GM18505 (cell line): Measurements from ENCODE around the gene LORICRIN.

Experiments used
- ATAC-seq: cut with Tn5 transposase; IDR thresholded peaks from one replicate; pipeline ENCODE4 v1.9.1; 2021; ENCODE audit not compliant: unreplicated experiment
- POLR2A ChIP-seq: IDR thresholded peaks from 4 replicates; pipeline ENCODE4 v1.6.1; 2011; ENCODE audit warnings: borderline replicate concordance; ENCODE audit not compliant: insufficient read depth, insufficient read length; ENCODE audit errors: extremely low read depth

LORICRIN gene

GRCh38 chr1:153293851-153294250, 34.4 kb downstream of the LORICRIN start:
- ATAC-seq = no peak
- TF ChIP-seq POLR2A = no peak

- no peak for ATAC-seq
- TF ChIP-seq POLR2A = no peak
Observed at GRCh38 chr1:153302308-153302707, 42.8 kb downstream of the LORICRIN start.

- TF ChIP-seq POLR2A = no peak
Observed at GRCh38 chr1:153305682-153306081, 46.2 kb downstream of the LORICRIN start.

GRCh38 chr1:153306303-153307220, 47.1 kb downstream of the LORICRIN start:
- ATAC-seq = no peak
- TF ChIP-seq POLR2A = no peak

More at GRCh38 chr1:153305682-153306081, 46.2 kb downstream of the LORICRIN start:
- no peak for ATAC-seq

GRCh38 chr1:153307221-153307600, 47.7 kb downstream of the LORICRIN start:
- TF ChIP-seq POLR2A = no peak
- ATAC-seq = no peak

GRCh38 chr1:153308540-153308939, 49.1 kb downstream of the LORICRIN start:
- TF ChIP-seq POLR2A = no peak
- ATAC-seq = no peak

- no peak for TF ChIP-seq POLR2A
- ATAC-seq = no peak
Observed at GRCh38 chr1:153309441-153309840, 50.0 kb downstream of the LORICRIN start.

GRCh38 chr1:153310526-153310925, 51.0 kb downstream of the LORICRIN start:
- ATAC-seq = no peak

More at GRCh38 chr1:153310526-153310925, 51.0 kb downstream of the LORICRIN start:
- TF ChIP-seq POLR2A = no peak
